ENCODE measurements around the gene TSPAN17. TPM values are rescaled to one million over a fixed set of nuclear protein-coding genes. Genes with fewer than 3 reads are reported as not detected.

The TSPAN17 gene
- polyA plus RNA-seq, 1 of the 3 experiments (the other 2 are of a cell fraction), result 61.7 TPM

- Histone ChIP-seq H3K27me3 (ENCODE audit: insufficient read depth) (peaks cover 18% of the 10 kb centered on the region), H3K27ac (ENCODE audit: low read depth in 2 of 2, low read length in 1 of 2) (no peak overlapping the region), H3K9me3 (no peaks in the 10 kb centered on the region), H4K20me1 (ENCODE audit: insufficient read depth) (no peaks in the 10 kb centered on the region), H3F3A (replicated peaks; ENCODE audit: insufficient read depth) (no peaks in the 10 kb centered on the region), H2AFZ (ENCODE audit: low read depth) (no peak overlapping the region), H3K79me2 (ENCODE audit: insufficient read depth) (no peaks in the 10 kb centered on the region), H3K9ac (no peak overlapping the region), H3K4me2 (no peak overlapping the region), H3K4me3 (ENCODE audit: low read depth in 2 of 2, low read length in 1 of 2) (no peak overlapping the region), H3K4me1 (ENCODE audit: control insufficient read depth in 1 of 2, insufficient read depth in 2 of 2, low read depth in 1 of 2, low read length in 1 of 2) (peaks cover 0 to 15% of the 10 kb centered on the region in 2 experiments; a peak in 1 of 4 replicates), H3K9me2 (no peaks in the 10 kb centered on the region), H3K36me3 (replicated peaks in 1 of 2; ENCODE audit: control insufficient read depth in 1 of 2, insufficient read depth in 2 of 2, low read length in 1 of 2) (no peaks in the 10 kb centered on the region)
- no peak for TF ChIP-seq FOXM1 (IDR thresholded peaks at IDR 0.05; ENCODE audit: low read depth)
- no peak for TF ChIP-seq MAX (IDR thresholded peaks at IDR 0.05; ENCODE audit: low read depth)
- no peak for TF ChIP-seq PBX3 (IDR thresholded peaks at IDR 0.05)
- TF ChIP-seq TEAD4 (IDR thresholded peaks at IDR 0.05; ENCODE audit: borderline replicate concordance, insufficient read depth), result no peak
- TF ChIP-seq RFX5 (IDR thresholded peaks at IDR 0.05; ENCODE audit: low read length), result no peak
- TF ChIP-seq SMC3 (IDR thresholded peaks at IDR 0.05; ENCODE audit: low read depth, low read length), result no peak
- no peak for TF ChIP-seq GABPA (IDR thresholded peaks at IDR 0.05; ENCODE audit: low read depth)
- TF ChIP-seq POLR2AphosphoS5 (IDR thresholded peaks at IDR 0.05; ENCODE audit: low read depth, low read length), result no peak
- TF ChIP-seq FOSL2 (IDR thresholded peaks at IDR 0.05; ENCODE audit: borderline replicate concordance, low read depth), result no peak
- TF ChIP-seq YY1 (IDR thresholded peaks at IDR 0.05; ENCODE audit: low read depth), result no peak
- no peak for TF ChIP-seq ELF1 (IDR thresholded peaks at IDR 0.05)
- no peak for TF ChIP-seq ZBTB33 (IDR thresholded peaks at IDR 0.05; ENCODE audit: borderline replicate concordance, low read depth)
- TF ChIP-seq, protein P1, sequence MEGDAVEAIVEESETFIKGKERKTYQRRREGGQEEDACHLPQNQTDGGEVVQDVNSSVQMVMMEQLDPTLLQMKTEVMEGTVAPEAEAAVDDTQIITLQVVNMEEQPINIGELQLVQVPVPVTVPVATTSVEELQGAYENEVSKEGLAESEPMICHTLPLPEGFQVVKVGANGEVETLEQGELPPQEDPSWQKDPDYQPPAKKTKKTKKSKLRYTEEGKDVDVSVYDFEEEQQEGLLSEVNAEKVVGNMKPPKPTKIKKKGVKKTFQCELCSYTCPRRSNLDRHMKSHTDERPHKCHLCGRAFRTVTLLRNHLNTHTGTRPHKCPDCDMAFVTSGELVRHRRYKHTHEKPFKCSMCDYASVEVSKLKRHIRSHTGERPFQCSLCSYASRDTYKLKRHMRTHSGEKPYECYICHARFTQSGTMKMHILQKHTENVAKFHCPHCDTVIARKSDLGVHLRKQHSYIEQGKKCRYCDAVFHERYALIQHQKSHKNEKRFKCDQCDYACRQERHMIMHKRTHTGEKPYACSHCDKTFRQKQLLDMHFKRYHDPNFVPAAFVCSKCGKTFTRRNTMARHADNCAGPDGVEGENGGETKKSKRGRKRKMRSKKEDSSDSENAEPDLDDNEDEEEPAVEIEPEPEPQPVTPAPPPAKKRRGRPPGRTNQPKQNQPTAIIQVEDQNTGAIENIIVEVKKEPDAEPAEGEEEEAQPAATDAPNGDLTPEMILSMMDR (IDR thresholded peaks at IDR 0.05), result no peak
- ChIA-PET POLR2A (no interaction called here), CTCF (interaction anchor here (7.2 kb wide), 1 partner anchor 52 kb away, joined by 49 read pairs; no protein-coding TSS in a partner anchor)
- DNase-seq, result no peak
- 52% methylated on average over 4 of the region's 4 CpGs for WGBS (ENCODE audit: low lambda C conversion rate)
These were observed 23.1 kb upstream of the TSPAN17 start for GRCh38 chr5:176624142-176624541.

DNA sequence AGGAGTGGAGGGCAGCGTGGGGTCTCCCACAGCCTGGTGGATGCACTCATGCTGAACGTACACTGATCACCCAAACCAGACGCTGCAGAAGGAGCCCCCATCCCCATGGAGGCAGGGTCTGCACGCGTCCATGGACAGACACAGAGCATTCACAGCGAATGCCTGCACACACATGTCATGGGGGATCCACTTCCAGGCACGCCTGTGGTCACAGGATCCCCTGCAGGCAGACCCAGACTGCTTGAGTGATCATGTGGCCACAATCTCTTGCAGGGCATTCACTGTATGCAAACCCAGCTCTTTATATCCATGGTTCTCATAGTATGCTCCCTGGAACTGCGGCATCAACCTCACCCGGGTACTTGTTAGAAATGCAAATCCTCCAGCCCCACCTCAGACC, 22.3 kb upstream of the TSPAN17 start:
- peaks cover 15% of the 10 kb centered on the region for H3K27me3 ChIP-seq (ENCODE audit: insufficient read depth)
- CTCF ChIA-PET, result interaction anchor here (1.5 to 7.2 kb wide), 2 partner anchors 46 to 53 kb away, joined by 4 to 49 read pairs; no protein-coding TSS in a partner anchor
- 57% methylated on average over 9 of the region's 9 CpGs for WGBS (ENCODE audit: low lambda C conversion rate)
- H3K4me1 ChIP-seq (ENCODE audit: control insufficient read depth in 1 of 2, insufficient read depth in 2 of 2, low read depth in 1 of 2, low read length in 1 of 2), result peaks cover 0 to 12% of the 10 kb centered on the region in 2 experiments; a peak in 1 of 4 replicates
- no peaks in the 10 kb centered on the region for H4K20me1 ChIP-seq (ENCODE audit: insufficient read depth)
- no peak overlapping the region for H3K4me2 ChIP-seq
- H3F3A ChIP-seq (replicated peaks; ENCODE audit: insufficient read depth), result no peaks in the 10 kb centered on the region
- no peaks in the 10 kb centered on the region for H3K36me3 ChIP-seq (replicated peaks in 1 of 2; ENCODE audit: control insufficient read depth in 1 of 2, insufficient read depth in 2 of 2, low read length in 1 of 2)
- H3K4me3 ChIP-seq (ENCODE audit: low read depth in 2 of 2, low read length in 1 of 2), result no peak overlapping the region
- POLR2A ChIA-PET, result no interaction called here
- no peaks in the 10 kb centered on the region for H3K9me3 ChIP-seq
- no peak overlapping the region for H3K9ac ChIP-seq
- H3K9me2 ChIP-seq, result no peaks in the 10 kb centered on the region
- no peak overlapping the region for H3K27ac ChIP-seq (ENCODE audit: low read depth in 2 of 2, low read length in 1 of 2)
- no peak for DNase-seq
- H3K79me2 ChIP-seq (ENCODE audit: insufficient read depth), result no peaks in the 10 kb centered on the region
- no peak overlapping the region for H2AFZ ChIP-seq (ENCODE audit: low read depth)
- TF ChIP-seq GATA2 (CRISPR knock-in tag; IDR thresholded peaks at IDR 0.05) (no peak), EP300 (IDR thresholded peaks at IDR 0.05; ENCODE audit: borderline replicate concordance in 1 of 2, low read depth in 1 of 2, low read length in 1 of 2) (no peak), RFX5 (IDR thresholded peaks at IDR 0.05; ENCODE audit: low read length) (no peak), FOSL2 (IDR thresholded peaks at IDR 0.05; ENCODE audit: borderline replicate concordance, low read depth) (no peak), ZBTB33 (IDR thresholded peaks at IDR 0.05; ENCODE audit: borderline replicate concordance, low read depth) (no peak), RCOR1 (IDR thresholded peaks at IDR 0.05; ENCODE audit: low read length) (no peak), PBX3 (IDR thresholded peaks at IDR 0.05) (no peak), MXI1 (IDR thresholded peaks at IDR 0.05; ENCODE audit: low read depth, low read length) (no peak)
- TF ChIP-seq, protein P2, sequence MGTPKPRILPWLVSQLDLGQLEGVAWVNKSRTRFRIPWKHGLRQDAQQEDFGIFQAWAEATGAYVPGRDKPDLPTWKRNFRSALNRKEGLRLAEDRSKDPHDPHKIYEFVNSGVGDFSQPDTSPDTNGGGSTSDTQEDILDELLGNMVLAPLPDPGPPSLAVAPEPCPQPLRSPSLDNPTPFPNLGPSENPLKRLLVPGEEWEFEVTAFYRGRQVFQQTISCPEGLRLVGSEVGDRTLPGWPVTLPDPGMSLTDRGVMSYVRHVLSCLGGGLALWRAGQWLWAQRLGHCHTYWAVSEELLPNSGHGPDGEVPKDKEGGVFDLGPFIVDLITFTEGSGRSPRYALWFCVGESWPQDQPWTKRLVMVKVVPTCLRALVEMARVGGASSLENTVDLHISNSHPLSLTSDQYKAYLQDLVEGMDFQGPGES (IDR thresholded peaks at IDR 0.05; ENCODE audit: low read depth, low read length), result no peak
